ENCODE results near the gene SORCS2. TPM values are rescaled to one million over a fixed set of nuclear protein-coding genes. Genes with fewer than 3 reads are reported as not detected.
"Not testable (repeated sequence)": the region's sequence is repeated elsewhere in the genome, so short reads cannot be mapped to it uniquely, and the experiment has no call there.

SORCS2 gene
- total RNA-seq, 4 donors from 2014 or later, result 0.53 to 9.9 (median 0.90) TPM

GRCh38 chr4:7600247-7600646 lies 407.9 kb downstream of the SORCS2 start:
- Histone ChIP-seq H3K27ac (no peak overlapping the region), H3K27me3 (no peaks in the 10 kb centered on the region), H3K9me3 (no peaks in the 10 kb centered on the region), H3K4me3 (no peak overlapping the region), H3K4me1 (no peaks in the 10 kb centered on the region), H3K36me3 (no peaks in the 10 kb centered on the region)
- DNase-seq, result no peak
- TF ChIP-seq POLR2A (IDR thresholded peaks at IDR 0.05) (no peak), CTCF (IDR thresholded peaks at IDR 0.05) (no peak)

GRCh38 chr4:7602166-7602565 lies 409.8 kb downstream of the SORCS2 start:
- not testable (repeated sequence) for DNase-seq, H3K36me3 ChIP-seq, H3K27me3 ChIP-seq, H3K4me1 ChIP-seq, H3K9me3 ChIP-seq, H3K27ac ChIP-seq, H3K4me3 ChIP-seq

GRCh38 chr4:7607156-7607910 lies 415.0 kb downstream of the SORCS2 start:
- Histone ChIP-seq H3K4me3 (no peak overlapping the region), H3K27ac (no peak overlapping the region), H3K27me3 (no peaks in the 10 kb centered on the region), H3K36me3 (no peaks in the 10 kb centered on the region), H3K4me1 (no peaks in the 10 kb centered on the region), H3K9me3 (no peaks in the 10 kb centered on the region)
- DNase-seq, result no peak
- no peak for TF ChIP-seq POLR2A (IDR thresholded peaks at IDR 0.05)
- no peak for TF ChIP-seq CTCF (IDR thresholded peaks at IDR 0.05)

- H3K9me3 ChIP-seq, result no peaks in the 10 kb centered on the region
- no peak overlapping the region for H3K4me3 ChIP-seq
- H3K27ac ChIP-seq, result no peak overlapping the region
- H3K27me3 ChIP-seq, result no peaks in the 10 kb centered on the region
- TF ChIP-seq POLR2A (IDR thresholded peaks at IDR 0.05) (no peak), CTCF (IDR thresholded peaks at IDR 0.05) (no peak)
- no peak for DNase-seq
- no peaks in the 10 kb centered on the region for H3K36me3 ChIP-seq
- no peaks in the 10 kb centered on the region for H3K4me1 ChIP-seq
Observed at GRCh38 chr4:7608046-7608445, 415.7 kb downstream of the SORCS2 start.

- Histone ChIP-seq H3K36me3 (no peaks in the 10 kb centered on the region), H3K9me3 (no peaks in the 10 kb centered on the region), H3K4me3 (no peak overlapping the region), H3K27ac (no peak overlapping the region), H3K27me3 (no peaks in the 10 kb centered on the region), H3K4me1 (no peaks in the 10 kb centered on the region)
- TF ChIP-seq POLR2A (IDR thresholded peaks at IDR 0.05) (no peak), CTCF (IDR thresholded peaks at IDR 0.05) (no peak)
- DNase-seq, result no peak
Observed at GRCh38 chr4:7609316-7609715, 417.0 kb downstream of the SORCS2 start.

GRCh38 chr4:7610022-7610670 lies 417.8 kb downstream of the SORCS2 start:
- Histone ChIP-seq H3K9me3 (no peaks in the 10 kb centered on the region), H3K4me1 (no peaks in the 10 kb centered on the region), H3K27ac (no peak overlapping the region), H3K36me3 (no peaks in the 10 kb centered on the region), H3K4me3 (no peak overlapping the region), H3K27me3 (no peaks in the 10 kb centered on the region)
- DNase-seq, result no peak
- TF ChIP-seq CTCF (IDR thresholded peaks at IDR 0.05) (no peak), POLR2A (IDR thresholded peaks at IDR 0.05) (no peak)

Measured in Peyer's patch (tissue), 4 donors.